Measurements from ENCODE around the gene SPON2. TPM values are rescaled to one million over a fixed set of nuclear protein-coding genes. Genes with fewer than 3 reads are reported as not detected.

SPON2 gene
- total RNA-seq, 1 donor from 2014 or later, result 12.1 TPM

DNA sequence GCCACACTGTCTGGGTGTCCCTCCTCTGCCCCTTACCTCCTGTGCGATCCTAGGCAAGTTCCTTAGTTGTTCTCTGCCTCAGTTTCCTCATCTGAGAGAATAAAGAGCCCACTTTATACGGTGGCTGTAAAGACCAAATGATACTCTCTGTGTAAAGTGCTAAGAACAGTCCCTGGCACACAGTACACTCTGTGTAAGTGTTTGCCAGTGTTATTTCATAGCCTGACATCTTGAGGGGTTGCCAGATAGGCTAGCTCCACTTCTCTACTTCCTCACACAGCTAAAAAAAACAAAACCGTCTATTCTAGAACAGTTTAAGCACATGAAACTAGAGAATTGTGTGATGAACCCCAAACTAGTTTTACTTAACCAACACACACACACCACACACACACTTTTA lies 17.1 kb downstream of the SPON2 start:
- peaks cover 17% of the 10 kb centered on the region for H3K27me3 Mint-ChIP-seq (ENCODE audit: insufficient read depth)
- no peaks in the 10 kb centered on the region for H3K4me1 Mint-ChIP-seq (ENCODE audit: low read depth)
- intact Hi-C loops (cut with micrococcal nuclease), result no loop called here
- peaks cover 7% of the 10 kb centered on the region for H3K9me3 Mint-ChIP-seq
- no peak overlapping the region for H3K27ac Mint-ChIP-seq
- H3K36me3 Mint-ChIP-seq (ENCODE audit: low read depth), result peaks cover 1% of the 10 kb centered on the region
- no peak overlapping the region for H3K4me3 Mint-ChIP-seq
- no peak for DNase-seq (ENCODE audit: low spot score)

DNA sequence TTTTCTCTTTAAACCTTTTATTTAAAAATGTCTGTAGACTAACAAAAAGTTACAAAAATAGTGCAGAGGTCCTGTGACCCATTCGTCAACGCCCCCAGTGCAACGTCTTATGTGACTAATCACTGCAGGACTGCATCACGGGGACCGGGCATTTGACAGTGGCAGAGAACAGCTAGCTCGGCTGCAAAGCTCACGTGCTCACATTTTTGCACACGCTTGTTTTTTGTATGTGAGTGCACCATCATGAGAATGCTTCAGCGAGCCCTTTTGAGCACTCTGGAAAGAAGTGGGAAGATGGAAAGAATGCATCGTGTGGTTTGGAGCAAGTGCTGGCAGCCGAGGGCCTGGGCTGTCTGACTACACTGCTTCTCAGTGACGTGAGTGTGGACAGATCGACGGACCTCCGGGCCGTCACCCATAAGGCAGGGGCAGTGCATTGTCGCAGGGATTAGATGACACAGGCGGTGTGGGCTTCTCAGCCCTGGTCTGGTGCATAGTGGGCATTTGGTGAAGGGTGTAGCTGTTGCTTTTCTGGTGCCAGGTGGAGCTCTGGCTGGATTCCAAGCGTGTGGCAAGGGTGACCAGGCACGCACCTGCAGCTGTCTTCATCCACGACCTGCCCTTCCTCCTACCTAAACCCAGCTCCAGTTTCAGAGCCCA lies 17.7 kb downstream of the SPON2 start:
- no peak overlapping the region for H3K4me3 Mint-ChIP-seq
- DNase-seq (ENCODE audit: low spot score), result no peak
- intact Hi-C loops (cut with micrococcal nuclease), result no loop called here
- H3K9me3 Mint-ChIP-seq, result peaks cover 7% of the 10 kb centered on the region
- peaks cover 17% of the 10 kb centered on the region for H3K27me3 Mint-ChIP-seq (ENCODE audit: insufficient read depth)
- no peak overlapping the region for H3K27ac Mint-ChIP-seq
- peaks cover 1% of the 10 kb centered on the region for H3K36me3 Mint-ChIP-seq (ENCODE audit: low read depth)
- no peaks in the 10 kb centered on the region for H3K4me1 Mint-ChIP-seq (ENCODE audit: low read depth)

- Mint-ChIP-seq H3K27me3 (ENCODE audit: insufficient read depth) (peaks cover 15% of the 10 kb centered on the region), H3K4me3 (no peak overlapping the region), H3K27ac (no peak overlapping the region), H3K9me3 (peaks cover 7% of the 10 kb centered on the region), H3K36me3 (ENCODE audit: low read depth) (peaks cover 1% of the 10 kb centered on the region), H3K4me1 (ENCODE audit: low read depth) (no peaks in the 10 kb centered on the region)
- no peak for DNase-seq (ENCODE audit: low spot score)
- intact Hi-C loops (cut with micrococcal nuclease), result no loop called here
These were observed 18.3 kb downstream of the SPON2 start for GRCh38 chr4:1154126-1154522.

DNA sequence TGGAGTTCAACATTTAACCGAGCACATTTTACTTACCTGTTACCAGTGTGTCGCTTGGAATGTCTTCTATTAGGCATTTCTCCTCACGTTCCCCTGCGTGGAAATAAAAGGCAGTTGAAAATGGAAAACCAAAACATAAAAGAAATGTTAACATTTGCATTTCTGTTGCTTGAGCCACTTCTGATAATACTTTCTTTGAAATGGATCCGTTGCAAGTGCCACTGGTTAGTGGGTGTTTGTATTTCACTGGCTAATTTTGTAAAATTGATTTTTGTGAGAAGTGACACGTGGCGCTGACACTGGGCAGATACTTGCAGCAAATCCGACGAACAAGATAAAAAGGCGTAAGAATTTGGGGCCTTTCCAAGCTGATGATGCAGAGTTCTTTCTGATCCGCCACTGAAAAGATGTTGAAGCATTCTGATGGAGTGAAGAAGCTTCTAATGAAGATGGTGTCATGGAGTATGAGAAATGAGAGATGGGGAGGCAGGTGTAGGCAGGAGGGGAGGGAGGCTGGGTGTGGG lies 18.8 kb downstream of the SPON2 start:
- intact Hi-C loops (cut with micrococcal nuclease), result no loop called here
- Mint-ChIP-seq H3K36me3 (ENCODE audit: low read depth) (peaks cover under 1% of the 10 kb centered on the region), H3K4me3 (no peak overlapping the region), H3K27me3 (ENCODE audit: insufficient read depth) (peaks cover 17% of the 10 kb centered on the region), H3K4me1 (ENCODE audit: low read depth) (no peaks in the 10 kb centered on the region), H3K27ac (no peak overlapping the region), H3K9me3 (peaks cover 7% of the 10 kb centered on the region)
- DNase-seq (ENCODE audit: low spot score), result no peak

- H3K27ac Mint-ChIP-seq, result no peak overlapping the region
- no peaks in the 10 kb centered on the region for H3K9me3 Mint-ChIP-seq
- H3K4me3 Mint-ChIP-seq, result no peak overlapping the region
- intact Hi-C loops (cut with micrococcal nuclease), result no loop called here
- H3K36me3 Mint-ChIP-seq (ENCODE audit: low read depth), result no peaks in the 10 kb centered on the region
- DNase-seq (ENCODE audit: low spot score), result no peak
- no peaks in the 10 kb centered on the region for H3K4me1 Mint-ChIP-seq (ENCODE audit: low read depth)
- peaks cover 11% of the 10 kb centered on the region for H3K27me3 Mint-ChIP-seq (ENCODE audit: insufficient read depth)
These were observed 20.1 kb downstream of the SPON2 start for GRCh38 chr4:1152290-1152689.

DNA sequence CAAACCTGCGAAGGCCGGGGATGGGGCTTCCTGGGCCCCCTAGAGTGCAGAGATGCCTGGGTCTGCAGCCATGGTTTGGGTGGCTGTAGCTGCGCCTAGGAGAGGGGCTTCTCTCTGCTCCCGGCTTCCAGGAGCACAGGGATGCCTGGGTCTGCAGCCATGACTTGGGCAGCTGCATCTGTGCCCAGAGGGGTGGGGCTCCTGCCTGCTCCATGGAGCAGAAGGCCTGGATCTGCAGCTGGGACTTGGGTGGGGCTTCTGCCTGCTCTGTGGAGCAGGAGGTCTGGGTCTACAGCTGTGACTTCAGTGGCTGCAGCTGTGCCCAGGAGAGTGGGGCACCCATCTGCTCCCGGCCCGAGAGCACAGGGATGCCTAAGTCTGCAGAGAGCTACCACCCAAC lies 20.8 kb downstream of the SPON2 start:
- Mint-ChIP-seq H3K27ac (no peak overlapping the region), H3K9me3 (no peaks in the 10 kb centered on the region), H3K4me3 (no peak overlapping the region), H3K4me1 (ENCODE audit: low read depth) (no peaks in the 10 kb centered on the region), H3K27me3 (ENCODE audit: insufficient read depth) (peaks cover 11% of the 10 kb centered on the region), H3K36me3 (ENCODE audit: low read depth) (no peaks in the 10 kb centered on the region)
- no peak for DNase-seq (ENCODE audit: low spot score)
- intact Hi-C loops (cut with micrococcal nuclease), result no loop called here

- peaks cover 11% of the 10 kb centered on the region for H3K27me3 Mint-ChIP-seq (ENCODE audit: insufficient read depth)
- H3K36me3 Mint-ChIP-seq (ENCODE audit: low read depth), result no peaks in the 10 kb centered on the region
- no peak overlapping the region for H3K4me3 Mint-ChIP-seq
- no peak overlapping the region for H3K27ac Mint-ChIP-seq
- no peaks in the 10 kb centered on the region for H3K4me1 Mint-ChIP-seq (ENCODE audit: low read depth)
- H3K9me3 Mint-ChIP-seq, result no peaks in the 10 kb centered on the region
- no peak for DNase-seq (ENCODE audit: low spot score)
- intact Hi-C loops (cut with micrococcal nuclease), result no loop called here
These were observed 21.5 kb downstream of the SPON2 start for GRCh38 chr4:1150875-1151274.

DNA sequence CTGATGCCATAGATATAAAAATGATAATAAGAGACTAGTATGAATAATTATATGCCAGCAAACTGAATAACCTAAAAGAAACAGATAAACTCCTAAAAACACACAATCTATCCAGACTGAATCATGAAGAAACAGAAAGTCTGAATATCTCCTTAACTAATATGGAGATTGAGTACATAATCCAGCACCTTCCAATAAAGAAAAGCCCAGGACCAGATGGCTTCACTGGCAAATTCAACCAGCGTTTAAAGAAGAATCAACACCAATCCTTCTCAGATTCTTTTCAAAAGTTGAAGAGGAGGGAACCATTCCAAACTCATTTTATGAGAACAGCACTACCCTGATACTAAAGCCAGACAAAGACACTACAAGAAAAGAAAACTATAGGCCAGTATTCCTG lies 32.5 kb downstream of the SPON2 start:
- Mint-ChIP-seq H3K9me3 (no peaks in the 10 kb centered on the region), H3K4me3 (no peak overlapping the region), H3K27me3 (ENCODE audit: insufficient read depth) (peaks cover 28% of the 10 kb centered on the region), H3K36me3 (ENCODE audit: low read depth) (no peaks in the 10 kb centered on the region), H3K4me1 (ENCODE audit: low read depth) (peaks cover 13% of the 10 kb centered on the region), H3K27ac (no peak overlapping the region)
- intact Hi-C loops (cut with micrococcal nuclease), result no loop called here
- DNase-seq (ENCODE audit: low spot score), result no peak

DNA sequence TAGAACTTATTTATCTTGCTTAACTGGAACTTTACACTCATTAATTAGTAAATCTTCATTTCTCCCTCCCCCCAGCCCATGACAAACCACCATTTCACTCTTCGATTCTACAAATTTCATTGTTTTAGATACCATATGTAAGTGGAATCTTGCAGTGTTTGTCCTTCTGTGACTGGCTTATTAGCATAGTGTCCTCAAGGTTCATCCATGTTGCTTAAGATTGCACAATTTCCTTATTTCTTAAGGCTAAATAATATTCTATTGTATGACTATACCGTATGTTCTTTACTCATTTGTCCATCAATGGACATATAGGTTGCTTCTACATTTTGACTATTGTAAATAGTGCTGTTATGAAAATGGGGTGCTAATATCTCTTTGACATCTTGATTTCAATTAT lies 34.5 kb downstream of the SPON2 start:
- Mint-ChIP-seq H3K4me1 (ENCODE audit: low read depth) (peaks cover 13% of the 10 kb centered on the region), H3K36me3 (ENCODE audit: low read depth) (no peaks in the 10 kb centered on the region), H3K27ac (no peak overlapping the region), H3K27me3 (ENCODE audit: insufficient read depth) (peaks cover 23% of the 10 kb centered on the region), H3K9me3 (no peaks in the 10 kb centered on the region), H3K4me3 (peak overlapping the region; percentile 16)
- intact Hi-C loops (cut with micrococcal nuclease), result no loop called here
- DNase-seq (ENCODE audit: low spot score), result no peak

DNA sequence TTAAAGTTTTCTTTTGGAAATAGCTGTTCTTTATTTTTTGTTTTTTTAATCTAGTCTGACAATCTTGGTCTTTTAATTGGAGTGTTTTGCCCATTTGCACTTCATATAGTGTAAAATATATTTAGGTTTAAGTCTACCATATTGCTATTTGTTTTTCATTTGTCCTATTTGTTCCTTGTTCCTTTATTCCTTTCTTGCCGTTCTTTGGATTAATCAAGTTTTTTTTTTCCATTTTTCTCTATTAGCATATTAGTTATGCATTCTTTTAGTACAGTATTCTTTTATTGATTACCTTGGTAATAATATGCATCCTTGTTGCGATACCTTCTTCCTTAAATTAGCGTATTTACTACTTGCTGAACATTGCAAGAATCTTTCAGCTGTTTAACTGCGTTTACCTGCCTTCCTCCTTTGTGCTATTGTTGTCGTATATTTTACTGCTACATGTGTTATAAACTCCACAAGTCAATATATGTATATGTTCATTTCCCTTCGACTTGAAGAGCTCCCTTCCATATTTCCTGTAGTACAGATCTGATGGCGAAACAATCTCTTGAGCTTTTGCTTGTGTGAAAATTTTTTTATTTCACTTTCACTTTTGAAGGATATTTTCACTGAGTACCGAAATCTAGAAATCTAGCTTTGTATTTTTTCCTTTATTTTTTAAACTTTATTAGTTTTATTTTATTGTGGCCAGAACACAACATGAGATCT lies 35.2 kb downstream of the SPON2 start:
- intact Hi-C loops (cut with micrococcal nuclease), result no loop called here

GRCh38 chr4:1136048-1136447 lies 36.3 kb downstream of the SPON2 start:
- H3K9me3 Mint-ChIP-seq, result no peaks in the 10 kb centered on the region
- intact Hi-C loops (cut with micrococcal nuclease), result no loop called here
- no peak for DNase-seq (ENCODE audit: low spot score)
- peaks cover 14% of the 10 kb centered on the region for H3K27me3 Mint-ChIP-seq (ENCODE audit: insufficient read depth)
- peak overlapping the region; percentile 21 for H3K4me3 Mint-ChIP-seq
- no peaks in the 10 kb centered on the region for H3K36me3 Mint-ChIP-seq (ENCODE audit: low read depth)
- no peak overlapping the region for H3K27ac Mint-ChIP-seq
- peaks cover 13% of the 10 kb centered on the region for H3K4me1 Mint-ChIP-seq (ENCODE audit: low read depth)

More for the DNA sequence above, 35.2 kb downstream of the SPON2 start:
- Mint-ChIP-seq H3K4me1 (ENCODE audit: low read depth) (peaks cover 13% of the 10 kb centered on the region), H3K9me3 (no peaks in the 10 kb centered on the region), H3K4me3 (peak overlapping the region; percentile 65), H3K36me3 (ENCODE audit: low read depth) (no peaks in the 10 kb centered on the region), H3K27me3 (ENCODE audit: insufficient read depth) (peaks cover 21% of the 10 kb centered on the region), H3K27ac (peak overlapping the region; percentile 75)
- DNase-seq (ENCODE audit: low spot score), result no peak

GRCh38 chr4:1133033-1133432 lies 39.4 kb downstream of the SPON2 start:
- no peak overlapping the region for H3K27ac Mint-ChIP-seq
- H3K4me1 Mint-ChIP-seq (ENCODE audit: low read depth), result peaks cover 17% of the 10 kb centered on the region
- H3K4me3 Mint-ChIP-seq, result no peak overlapping the region
- peaks cover 8% of the 10 kb centered on the region for H3K27me3 Mint-ChIP-seq (ENCODE audit: insufficient read depth)
- intact Hi-C loops (cut with micrococcal nuclease), result no loop called here
- H3K9me3 Mint-ChIP-seq, result no peaks in the 10 kb centered on the region
- DNase-seq (ENCODE audit: low spot score), result no peak
- H3K36me3 Mint-ChIP-seq (ENCODE audit: low read depth), result no peaks in the 10 kb centered on the region
